Mesenteric fat pad (tissue), 1 donor: Measurements from ENCODE around the gene ULK3. TPM values are rescaled to one million over a fixed set of nuclear protein-coding genes. Genes with fewer than 3 reads are reported as not detected.

ENCODE experiments used
- DNase-seq: peaks from one replicate; pipeline ENCODE4 v3.0.0-alpha.2; 2020; ENCODE audit warnings: low spot score
- microRNA-seq: library from miRNA; unstranded; fragments of <30 nt; microRNA quantifications from one replicate; pipeline ENCODE4 v1.2.0, GENCODE V29; 2020; ENCODE audit warnings: borderline number of aligned reads
- total RNA-seq: library from RNA; stranded (reverse); fragmentation: NEBNext Ultra II Directional; extraction: Animal tissue kit (Norgen Biotek cat#: 25700); gene quantifications from one replicate; pipeline ENCODE4 v1.2.1, GENCODE V29; 2021
- donor health status: DM: yes; HTN: yes; CAD: no.

The ULK3 gene
- total RNA-seq, 1 donor from 2014 or later = 31.5 TPM

DNA sequence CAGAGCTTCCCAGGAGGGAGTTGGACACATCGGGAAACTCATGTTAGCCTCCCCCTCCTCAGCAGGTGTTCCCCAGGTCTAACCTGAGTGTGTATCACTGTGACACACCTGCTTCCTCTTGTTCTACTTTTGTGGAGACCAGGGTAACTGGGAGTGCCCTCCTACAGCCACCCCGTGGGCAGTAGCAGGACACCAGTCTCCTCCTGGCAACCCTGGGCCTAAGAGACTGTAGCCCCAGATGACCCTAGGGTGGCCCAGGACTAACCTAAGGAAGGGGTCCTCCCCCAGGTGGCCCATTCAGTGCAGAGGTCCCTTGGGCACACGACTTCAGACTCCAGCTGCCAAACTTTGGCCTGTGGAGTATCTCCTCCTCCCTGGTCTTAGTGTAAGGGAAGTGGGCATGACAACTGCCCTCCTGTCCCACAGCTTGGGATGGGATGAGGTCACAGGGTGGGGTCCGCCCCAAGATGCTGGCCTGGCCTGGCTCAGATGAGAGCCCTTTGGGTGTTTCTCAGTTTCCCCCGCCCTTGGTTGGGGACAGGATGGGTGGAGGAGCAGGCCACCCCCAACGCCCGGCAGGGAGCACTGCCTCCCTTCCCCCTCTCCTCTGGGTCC, 56.3 kb downstream of the ULK3 start:
- no peak for DNase-seq

Small RNA genes lying within 50 kb of the gene (microRNA-seq; reads per million reads assigned to microRNA genes)
- gene MIR4513 (not detected), gene MIR6882 (not detected)

Other genes with a start within 250 kb of the ULK3 start
- 51.4 TPM for gene CLK3, start 227.3 kb downstream of the ULK3 start, total RNA-seq
- 27.2 TPM for gene EDC3, start 147.1 kb downstream of the ULK3 start, total RNA-seq
- gene CYP1A1, start 117.6 kb downstream of the ULK3 start, total RNA-seq = 65.0 TPM
- gene CYP1A2, start 94.3 kb downstream of the ULK3 start, total RNA-seq = not detected
- gene CSK, start 61.1 kb downstream of the ULK3 start, total RNA-seq = 46.9 TPM
- not detected for gene LMAN1L, start 30.3 kb downstream of the ULK3 start, total RNA-seq
- gene CPLX3, start 16.5 kb downstream of the ULK3 start, total RNA-seq = not detected
- 108 TPM for gene SCAMP2, start 30.2 kb upstream of the ULK3 start, total RNA-seq
- 32.2 TPM for gene MPI, start 46.9 kb upstream of the ULK3 start, total RNA-seq
- 91.4 TPM for gene FAM219B, start 63.7 kb upstream of the ULK3 start, total RNA-seq
- gene COX5A, start 94.9 kb upstream of the ULK3 start, total RNA-seq = 175 TPM
- gene RPP25, start 113.6 kb upstream of the ULK3 start, total RNA-seq = 10.7 TPM
- 1.7 TPM for gene SCAMP5, start 152.4 kb upstream of the ULK3 start, total RNA-seq
- gene PPCDC, start 180.4 kb upstream of the ULK3 start, total RNA-seq = 11.5 TPM